Measurements from ENCODE around the gene STK32C. TPM values are rescaled to one million over a fixed set of nuclear protein-coding genes. Genes with fewer than 3 reads are reported as not detected.

The STK32C gene
- total and polyA plus RNA-seq, 2 of the 4 experiments (the other 2 are of a cell fraction): 5.0 to 8.3 TPM

GRCh38 chr10:132273966-132274365, 33.8 kb downstream of the STK32C start:
- WGBS, 2 experiments (ENCODE audit: extremely low coverage in 2 of 2, insufficient read length in 1 of 2): 75% methylated on average over 4 of the region's 11 CpGs; no CpG with 5 or more reads in 1 of the 2 experiments
- peaks cover 8% of the 10 kb centered on the region for H3K27me3 ChIP-seq (ENCODE audit: control insufficient read depth, insufficient read depth, low read length)
- peak overlapping the region; percentile 4 for H2AFZ ChIP-seq (replicated peaks; ENCODE audit: low read length, poor library complexity)
- peaks cover 5% of the 10 kb centered on the region; the same call in 1 of the 2 replicates for H3K4me1 ChIP-seq (ENCODE audit: control insufficient read depth, insufficient read depth, low read length)
- no peak overlapping the region for H2BK20ac ChIP-seq (ENCODE audit: low read depth, low read length)
- no peak overlapping the region for H4K8ac ChIP-seq (ENCODE audit: low read depth in 2 of 2, low read length in 2 of 2)
- no peaks in the 10 kb centered on the region for H3K36me3 ChIP-seq (ENCODE audit: control insufficient read depth, insufficient read depth, low read length)
- POLR2A ChIA-PET (ENCODE audit: unreplicated experiment): no interaction called here
- no peaks in the 10 kb centered on the region for H3K9me3 ChIP-seq (ENCODE audit: control insufficient read depth, insufficient read depth, low read length)
- H3K4ac ChIP-seq (ENCODE audit: low read depth, low read length): no peak overlapping the region
- no peak overlapping the region for H2BK15ac ChIP-seq (ENCODE audit: low read depth, low read length)
- H2BK5ac ChIP-seq (ENCODE audit: low read depth, low read length, poor library complexity, severe bottlenecking): no peak overlapping the region
- no peak overlapping the region for H3K56ac ChIP-seq (ENCODE audit: extremely low read depth, insufficient read depth, low read length)
- no peaks in the 10 kb centered on the region for H3K79me1 ChIP-seq (ENCODE audit: low read depth in 1 of 2, low read length in 2 of 2)
- H4K20me1 ChIP-seq (ENCODE audit: insufficient read depth, low read length): peaks cover 2% of the 10 kb centered on the region; the same call in 1 of the 2 replicates
- no peak overlapping the region for H3K4me2 ChIP-seq (ENCODE audit: low read depth, low read length)
- no peak overlapping the region for H4K5ac ChIP-seq (ENCODE audit: low read depth, low read length)
- H3K14ac ChIP-seq (replicated peaks; ENCODE audit: low read depth, low read length): no peak overlapping the region
- intact Hi-C loops (cut with micrococcal nuclease): loop anchor here (5.0 kb wide), 1 partner anchor 33 kb away; the partner anchor contains the start of gene STK32C
- H2AK9ac ChIP-seq (replicated peaks; ENCODE audit: low read depth, low read length, poor library complexity): no peak overlapping the region
- H2AK5ac ChIP-seq (ENCODE audit: low read depth, low read length): no peak overlapping the region
- no peak for ATAC-seq (ENCODE audit: low read depth)
- TF ChIP-seq MAZ (IDR thresholded peaks at IDR 0.05; ENCODE audit: borderline replicate concordance, low read depth, low read length) (no peak), RFX5 (IDR thresholded peaks at IDR 0.05; ENCODE audit: low read depth, low read length) (no peak), POLR2A (IDR thresholded peaks at IDR 0.05; ENCODE audit: low read depth, low read length) (no peak), SMC3 (IDR thresholded peaks at IDR 0.05; ENCODE audit: low read depth, low read length) (no peak), CHD1 (IDR thresholded peaks at IDR 0.05; ENCODE audit: low read depth, low read length) (no peak), BHLHE40 (IDR thresholded peaks at IDR 0.05; ENCODE audit: low read depth, low read length) (no peak), USF2 (IDR thresholded peaks at IDR 0.05; ENCODE audit: low read depth, low read length) (no peak), MXI1 (IDR thresholded peaks at IDR 0.05; ENCODE audit: borderline replicate concordance, low read depth, low read length) (no peak), ELK1 (IDR thresholded peaks at IDR 0.05; ENCODE audit: borderline replicate concordance, low read depth, low read length) (no peak), CTCF (conservative IDR thresholded peaks at IDR 0.05; ENCODE audit: low read depth, low read length) (no peak), RAD21 (IDR thresholded peaks at IDR 0.05; ENCODE audit: low read length) (no peak)
- no peak overlapping the region for H3K27ac ChIP-seq (ENCODE audit: insufficient read depth, low read length)
- dilution Hi-C loops (cut with HindIII; ENCODE audit: low sequenced_read_pairs, unreplicated experiment): no loop called here
- H3K18ac ChIP-seq (ENCODE audit: low read depth, low read length): no peak overlapping the region
- no TSS peak for BruUV-seq (replicated peaks)
- no peak overlapping the region for H2BK120ac ChIP-seq (ENCODE audit: low read depth, low read length)
- H4K91ac ChIP-seq (ENCODE audit: insufficient read depth, low read depth, low read length): no peak overlapping the region
- H3K9me1 ChIP-seq (ENCODE audit: insufficient read depth, low read length): no peaks in the 10 kb centered on the region
- in situ Hi-C loops (cut with MboI; ENCODE audit: low sequenced_read_pairs): no loop called here
- H3K4me3 ChIP-seq (ENCODE audit: insufficient read depth, low read depth, low read length): no peak overlapping the region
- H3K9ac ChIP-seq (ENCODE audit: low read depth, low read length): no peak overlapping the region
- CTCF ChIA-PET: no interaction called here
- H3K23ac ChIP-seq (ENCODE audit: low read depth, low read length): no peak overlapping the region
- DNase-seq: no peak
